BE2C (cell line): ENCODE data around the gene MED13. TPM values are rescaled to one million over a fixed set of nuclear protein-coding genes. Genes with fewer than 3 reads are reported as not detected.
A peak's percentile ranks its signal among the peaks of the same experiment; 100 is the strongest.

Experiments used
- DNase-seq: peaks from one replicate; pipeline ENCODE4 v3.0.0-alpha.2; 2020
- H3K27me3 ChIP-seq: fragments of 250-450 bp; sonication (Bioruptor Pico); 2 replicates; pipeline ENCODE4 v1.5.1; 2020; ENCODE audit warnings: mild to moderate bottlenecking
- H3K36me3 ChIP-seq: fragments of 250-450 bp; sonication (Bioruptor Pico); 2 replicates; pipeline ENCODE4 v1.5.1; 2020; ENCODE audit warnings: mild to moderate bottlenecking
- H3K4me1 ChIP-seq: fragments of 250-450 bp; sonication (Bioruptor Pico); 2 replicates; pipeline ENCODE4 v1.5.1; 2020
- H3K4me3 ChIP-seq: 2 replicates; pipeline ENCODE4 v1.5.1; 2011; ENCODE audit warnings: low read depth, low read length
- H3K9me3 ChIP-seq: fragments of 250-450 bp; sonication (Bioruptor Pico); 2 replicates; pipeline ENCODE4 v1.5.1; 2020
- CTCF ChIP-seq: IDR thresholded peaks from 2 replicates; pipeline ENCODE4 v1.5.1; 2012; ENCODE audit warnings: mild to moderate bottlenecking, low read depth, low read length
- polyA plus RNA-seq: library from polyadenylated mRNA; unstranded; fragments of >200 nt; gene quantifications from one replicate; pipeline ENCODE4 v1.2.1, GENCODE V29; 2012; ENCODE audit warnings: low read depth, missing spikeins; ENCODE audit not compliant: insufficient read length, insufficient read depth

The MED13 gene
- polyA plus RNA-seq, result 15.9 TPM

GRCh38 chr17:62064791-62065563 is at the start of gene MED13:
MED13 (minus strand) TSS chr17:62065278; CDS start chr17:62065205, 73 bp downstream.
- Histone ChIP-seq H3K4me1 (no peaks in the 10 kb centered on the region), H3K9me3 (no peaks in the 10 kb centered on the region), H3K36me3 (peaks cover 11% of the 10 kb centered on the region), H3K4me3 (peak within 1 kb of the TSS; percentile 98), H3K27me3 (no peaks in the 10 kb centered on the region)
- TF ChIP-seq CTCF, result no peak
- DNase-seq, result peak; percentile 77

GRCh38 chr17:62112229-62112628 is 47.2 kb upstream of the MED13 start:
- H3K4me1 ChIP-seq, result peaks cover 4% of the 10 kb centered on the region
- no peak for TF ChIP-seq CTCF
- no peaks in the 10 kb centered on the region for H3K9me3 ChIP-seq
- no peaks in the 10 kb centered on the region for H3K36me3 ChIP-seq
- no peak for DNase-seq
- H3K4me3 ChIP-seq, result no peak overlapping the region
- H3K27me3 ChIP-seq, result no peaks in the 10 kb centered on the region

- no peak for TF ChIP-seq CTCF
- H3K4me1 ChIP-seq, result peaks cover 4% of the 10 kb centered on the region
- H3K27me3 ChIP-seq, result no peaks in the 10 kb centered on the region
- no peak for DNase-seq
- H3K9me3 ChIP-seq, result no peaks in the 10 kb centered on the region
- H3K4me3 ChIP-seq, result no peak overlapping the region
- H3K36me3 ChIP-seq, result no peaks in the 10 kb centered on the region
These were observed 46.6 kb upstream of the MED13 start for GRCh38 chr17:62111562-62112171.

GRCh38 chr17:62110923-62111484 is 45.9 kb upstream of the MED13 start:
- no peak for TF ChIP-seq CTCF
- H3K9me3 ChIP-seq, result no peaks in the 10 kb centered on the region
- DNase-seq, result no peak
- H3K4me1 ChIP-seq, result peaks cover 4% of the 10 kb centered on the region
- no peaks in the 10 kb centered on the region for H3K36me3 ChIP-seq
- no peak overlapping the region for H3K4me3 ChIP-seq
- H3K27me3 ChIP-seq, result no peaks in the 10 kb centered on the region

- no peak for TF ChIP-seq CTCF
- DNase-seq, result no peak
- peaks cover 6% of the 10 kb centered on the region for H3K4me1 ChIP-seq
- no peaks in the 10 kb centered on the region for H3K27me3 ChIP-seq
- H3K9me3 ChIP-seq, result no peaks in the 10 kb centered on the region
- no peaks in the 10 kb centered on the region for H3K36me3 ChIP-seq
- no peak overlapping the region for H3K4me3 ChIP-seq
These were observed 44.8 kb upstream of the MED13 start for GRCh38 chr17:62109924-62110323.
